IMR-90 (cell line): ENCODE data around the gene ZDHHC17. TPM values are rescaled to one million over a fixed set of nuclear protein-coding genes. Genes with fewer than 3 reads are reported as not detected.

Source experiments
- ATAC-seq: fragments of 200-7000 bp; cut with Tn5 transposase; 2 replicates; pipeline ENCODE4 v1.9.1; 2020; ENCODE audit warnings: low read depth, mild to moderate bottlenecking, moderate library complexity
- BruUV-seq: library from RNA; stranded (reverse); fragments of 400-500 nt; replicated peaks from 2 replicates; lab custom pipeline; 2021; lab: Mats Ljungman, UMichigan
- CTCF ChIA-PET: fragments of 300-600 bp; formaldehyde crosslinking; extraction: SDS; loops from one replicate; lab custom pipeline; 2021; ENCODE audit warnings: antibody characterized with exemption; lab: Yijun Ruan, JAX
- POLR2A ChIA-PET: fragments of 300-600 bp; sonication (Branson Sonifier 250); formaldehyde crosslinking; loops from one replicate; lab custom pipeline; 2022; ENCODE audit warnings: antibody characterized with exemption; ENCODE audit not compliant: unreplicated experiment; lab: Charles Lee
- DNase-seq: peaks from one replicate; pipeline ENCODE4 v3.0.0; 2013
- H2AFZ ChIP-seq: replicated peaks from 2 replicates; pipeline ENCODE3; 2013; ENCODE audit warnings: low read length, mild to moderate bottlenecking; ENCODE audit not compliant: poor library complexity
- H2AK5ac ChIP-seq: 2 replicates; pipeline ENCODE4 v1.6.1; 2013; ENCODE audit warnings: low read depth, low read length, inconsistent platforms
- H2AK9ac ChIP-seq: replicated peaks from 2 replicates; pipeline ENCODE3; 2013; ENCODE audit warnings: mild to moderate bottlenecking, low read depth, low read length, moderate library complexity; ENCODE audit not compliant: poor library complexity
- H2BK120ac ChIP-seq: 2 replicates; pipeline ENCODE4 v1.6.1; 2013; ENCODE audit warnings: low read depth, low read length, inconsistent platforms
- H2BK15ac ChIP-seq: 3 replicates; pipeline ENCODE4 v1.6.1; 2013; ENCODE audit warnings: low read depth, low read length, inconsistent platforms
- H2BK20ac ChIP-seq: 2 replicates; pipeline ENCODE4 v1.6.1; 2013; ENCODE audit warnings: low read depth, mild to moderate bottlenecking, inconsistent platforms, low read length, moderate library complexity
- H2BK5ac ChIP-seq: 2 replicates; pipeline ENCODE4 v1.6.1; 2013; ENCODE audit warnings: mild to moderate bottlenecking, low read depth, low read length, inconsistent platforms; ENCODE audit not compliant: poor library complexity, severe bottlenecking
- H3K14ac ChIP-seq: replicated peaks from 2 replicates; pipeline ENCODE4 v1.6.1; 2013; ENCODE audit warnings: low read depth, low read length, inconsistent platforms
- H3K18ac ChIP-seq: 2 replicates; pipeline ENCODE4 v1.6.1; 2013; ENCODE audit warnings: low read depth, low read length, control low read depth
- H3K23ac ChIP-seq: 2 replicates; pipeline ENCODE4 v1.6.1; 2013; ENCODE audit warnings: low read depth, low read length, inconsistent platforms
- H3K27ac ChIP-seq: 2 replicates; pipeline ENCODE4 v1.5.1; 2013; ENCODE audit warnings: mild to moderate bottlenecking, control low read depth, low read length; ENCODE audit not compliant: insufficient read depth
- H3K27me3 ChIP-seq: 2 replicates; pipeline ENCODE4 v1.6.1; 2013; ENCODE audit warnings: low read length; ENCODE audit not compliant: control insufficient read depth, insufficient read depth
- H3K36me3 ChIP-seq: 2 replicates; pipeline ENCODE4 v1.6.1; 2013; ENCODE audit warnings: low read length, mixed read lengths; ENCODE audit not compliant: control insufficient read depth, insufficient read depth
- H3K4ac ChIP-seq: 2 replicates; pipeline ENCODE4 v1.6.1; 2013; ENCODE audit warnings: low read depth, low read length, inconsistent platforms
- H3K4me1 ChIP-seq: 2 replicates; pipeline ENCODE4 v1.6.1; 2013; ENCODE audit warnings: low read length, mixed read lengths; ENCODE audit not compliant: control insufficient read depth, insufficient read depth
- H3K4me2 ChIP-seq: 2 replicates; pipeline ENCODE4 v1.6.1; 2013; ENCODE audit warnings: low read depth, mild to moderate bottlenecking, control low read depth, low read length, moderate library complexity
- H3K4me3 ChIP-seq: 2 replicates; pipeline ENCODE4 v1.5.1; 2013; ENCODE audit warnings: low read depth, mild to moderate bottlenecking, control low read depth, low read length, moderate library complexity; ENCODE audit not compliant: insufficient read depth
- H3K56ac ChIP-seq: 2 replicates; pipeline ENCODE4 v1.6.1; 2013; ENCODE audit warnings: low read length, inconsistent platforms; ENCODE audit not compliant: insufficient read depth; ENCODE audit errors: extremely low read depth
- H3K79me1 ChIP-seq, 2 experiments: 2 replicates each; pipeline ENCODE4 v1.6.1; 2013; ENCODE audit warnings: low read length in 2 of 2, inconsistent platforms in 1 of 2, low read depth in 1 of 2
- H3K9ac ChIP-seq: 2 replicates; pipeline ENCODE4 v1.6.1; 2013; ENCODE audit warnings: low read depth, low read length, control low read depth
- H3K9me1 ChIP-seq: 2 replicates; pipeline ENCODE4 v1.6.1; 2013; ENCODE audit warnings: low read length, inconsistent platforms; ENCODE audit not compliant: insufficient read depth
- H3K9me3 ChIP-seq: 2 replicates; pipeline ENCODE4 v1.6.1; 2013; ENCODE audit warnings: low read length; ENCODE audit not compliant: control insufficient read depth, insufficient read depth
- H4K20me1 ChIP-seq: 2 replicates; pipeline ENCODE4 v1.6.1; 2013; ENCODE audit warnings: low read length, inconsistent platforms; ENCODE audit not compliant: insufficient read depth
- H4K5ac ChIP-seq: 2 replicates; pipeline ENCODE4 v1.6.1; 2013; ENCODE audit warnings: mild to moderate bottlenecking, low read depth, low read length, control low read depth
- H4K8ac ChIP-seq, 2 experiments: 2 replicates each; pipeline ENCODE4 v1.6.1; 2013; ENCODE audit warnings: low read depth in 2 of 2, low read length in 2 of 2, control low read depth in 1 of 2, inconsistent platforms in 1 of 2
- H4K91ac ChIP-seq: 2 replicates; pipeline ENCODE4 v1.6.1; 2013; ENCODE audit warnings: low read depth, low read length, inconsistent platforms; ENCODE audit not compliant: insufficient read depth
- RFX5 ChIP-seq: IDR thresholded peaks from 2 replicates; pipeline ENCODE4 v1.8.0; 2012; ENCODE audit warnings: low read depth, mild to moderate bottlenecking, low read length, moderate library complexity
- WGBS, 2 experiments: methylation state at CpG; one replicate each; pipeline versions ENCODE4 v1.1.5 to v1.1.7; 2013; ENCODE audit warnings: missing lambda C conversion rate in 2 of 2; ENCODE audit not compliant: insufficient read length in 1 of 2; ENCODE audit errors: extremely low coverage in 2 of 2; 5-methylcytosine and 5-hydroxymethylcytosine counted together
- dilution Hi-C: fragments of 300-500 bp; cut with HindIII; formaldehyde crosslinking; loops from one replicate; pipeline ENCODE4 v1.14.3; 2018; ENCODE audit warnings: low sequenced_read_pairs; ENCODE audit not compliant: unreplicated experiment
- in situ Hi-C: fragments of 300-500 bp; cut with MboI; formaldehyde crosslinking; loops from 3 replicates; pipeline ENCODE4 v1.14.3; 2019; ENCODE audit warnings: low sequenced_read_pairs, inconsistent platforms, mixed read lengths
- intact Hi-C: fragments of 100-400 bp; cut with micrococcal nuclease; formaldehyde crosslinking; loops from 2 replicates; pipeline ENCODE4 v1.10.0; 2022
- polyA plus RNA-seq, 3 experiments: library from polyadenylated mRNA; depleted of rRNA; stranded (reverse); fragments of >200 nt; gene quantifications; 2 replicates each; pipeline ENCODE4 v1.2.3, GENCODE V29; 2012; ENCODE audit warnings: low replicate concordance in 1 of 3
- total RNA-seq: library from RNA; depleted of rRNA; stranded (reverse); fragments of >200 nt; gene quantifications from 2 replicates; pipeline ENCODE4 v1.2.3, GENCODE V29; 2012

Gene ZDHHC17
- total and polyA plus RNA-seq, 2 of the 4 experiments (the other 2 are of a cell fraction): 23.3 to 125 TPM

DNA sequence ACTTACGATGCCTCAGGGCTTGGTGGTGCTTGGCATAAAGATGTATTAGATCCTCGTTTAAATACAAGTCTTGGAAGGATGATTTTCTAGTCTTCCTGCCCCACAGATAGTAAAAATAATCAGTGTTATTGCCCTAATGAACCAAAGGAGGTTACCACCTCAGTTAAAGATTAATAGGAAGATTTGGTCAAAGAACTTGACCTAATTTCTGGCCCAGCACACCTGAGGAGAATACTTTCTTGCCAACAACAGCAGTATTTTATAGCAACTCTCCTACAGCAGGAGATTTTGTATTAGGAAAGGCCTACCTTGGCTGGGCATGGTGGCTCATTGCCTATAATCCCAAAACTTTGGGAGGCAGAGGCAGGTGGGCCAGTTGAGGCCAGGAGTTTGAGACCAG lies 83.3 kb downstream of the ZDHHC17 start:
- Histone ChIP-seq H4K8ac (no peak overlapping the region), H3K9ac (no peak overlapping the region), H3K9me1 (peaks cover 3% of the 10 kb centered on the region; the same call in 1 of the 2 replicates), H4K91ac (no peak overlapping the region), H2BK5ac (no peak overlapping the region), H3K18ac (no peak overlapping the region), H3K56ac (no peak overlapping the region), H3K4me1 (no peaks in the 10 kb centered on the region; the same call in 1 of the 2 replicates), H3K4me2 (no peak overlapping the region), H3K36me3 (peaks cover 12% of the 10 kb centered on the region), H3K4ac (no peak overlapping the region), H2AK5ac (no peak overlapping the region), H2BK15ac (no peak overlapping the region), H3K79me1 (peaks cover 3% of the 10 kb centered on the region in 2 experiments; a peak in 1 of 4 replicates), H3K14ac (no peak overlapping the region), H4K5ac (no peak overlapping the region), H3K27ac (no peak overlapping the region), H2BK120ac (no peak overlapping the region), H4K20me1 (no peaks in the 10 kb centered on the region), H3K23ac (no peak overlapping the region), H3K27me3 (no peaks in the 10 kb centered on the region), H2AFZ (no peak overlapping the region), H3K4me3 (no peak overlapping the region), H2BK20ac (no peak overlapping the region), H3K9me3 (no peaks in the 10 kb centered on the region), H2AK9ac (no peak overlapping the region)
- ChIA-PET POLR2A (no interaction called here), CTCF (no interaction called here)
- in situ Hi-C loops (no loop called here), dilution Hi-C loops (no loop called here), intact Hi-C loops (no loop called here)
- ATAC-seq (no peak), DNase-seq (no peak)
- no TSS peak for BruUV-seq
- WGBS, 2 experiments: no CpG with 5 or more reads among the region's 2 CpGs
- TF ChIP-seq RFX5: no peak
